GM21447 (cell line): ENCODE data around the gene OR13C4.
"Not testable (repeated sequence)": the region's sequence is repeated elsewhere in the genome, so short reads cannot be mapped to it uniquely, and the experiment has no call there.

ENCODE experiments used
- ATAC-seq: cut with Tn5 transposase; IDR thresholded peaks from one replicate; pipeline ENCODE4 v1.9.1; 2021; ENCODE audit not compliant: unreplicated experiment

The OR13C4 gene

GRCh38 chr9:104527109-104527508, at the start of gene OR13C4:
Gene OR13C4, minus strand, starts transcription at chr9:104527209. Its CDS starts 0 bp downstream, at chr9:104527209.
- no peak for ATAC-seq

GRCh38 chr9:104575456-104575855, 48.4 kb upstream of the OR13C4 start:
- ATAC-seq = no peak

GRCh38 chr9:104572612-104573011, 45.6 kb upstream of the OR13C4 start:
- ATAC-seq = no peak

GRCh38 chr9:104568868-104569267, 41.9 kb upstream of the OR13C4 start, which contains the start of gene OR13C8:
Gene OR13C8, plus strand, starts transcription at chr9:104569168. Its CDS starts 0 bp downstream, at chr9:104569168.
- ATAC-seq = no peak

- no peak for ATAC-seq
Observed at GRCh38 chr9:104564358-104564757, 37.3 kb upstream of the OR13C4 start.

- ATAC-seq = no peak
Observed at GRCh38 chr9:104556830-104557634, 30.0 kb upstream of the OR13C4 start.

GRCh38 chr9:104555521-104555920, 28.5 kb upstream of the OR13C4 start:
- no peak for ATAC-seq

GRCh38 chr9:104553261-104553660, 26.3 kb upstream of the OR13C4 start:
- no peak for ATAC-seq

GRCh38 chr9:104544644-104545043, 17.6 kb upstream of the OR13C4 start:
- ATAC-seq = no peak

- no peak for ATAC-seq
Observed at GRCh38 chr9:104539275-104539674, 12.3 kb upstream of the OR13C4 start.

GRCh38 chr9:104536756-104537155, 9.7 kb upstream of the OR13C4 start, which contains the start of gene OR13C3:
Gene OR13C3, minus strand, starts transcription at chr9:104536856. Its CDS starts 133 bp downstream, at chr9:104536723.
- no peak for ATAC-seq

GRCh38 chr9:104520241-104520640, 6.8 kb downstream of the OR13C4 start:
- not testable (repeated sequence) for ATAC-seq

GRCh38 chr9:104514901-104515300, 12.1 kb downstream of the OR13C4 start:
- no peak for ATAC-seq

- ATAC-seq = no peak
Observed at GRCh38 chr9:104506565-104506964, 20.4 kb downstream of the OR13C4 start.

GRCh38 chr9:104503963-104504362, 23.0 kb downstream of the OR13C4 start, which contains the start of gene OR13F1:
Gene OR13F1, plus strand, starts transcription at chr9:104504263. Its CDS starts 0 bp downstream, at chr9:104504263.
- no peak for ATAC-seq

- ATAC-seq = no peak
Observed at GRCh38 chr9:104503440-104503839, 23.6 kb downstream of the OR13C4 start.

GRCh38 chr9:104494808-104495207, 32.2 kb downstream of the OR13C4 start:
- no peak for ATAC-seq

GRCh38 chr9:104485014-104485413, 42.0 kb downstream of the OR13C4 start:
- ATAC-seq = no peak

- no peak for ATAC-seq
Observed at GRCh38 chr9:104482921-104483570, 44.0 kb downstream of the OR13C4 start.
